GM21423 (cell line): ENCODE data around the gene PNLDC1.
"Not testable (repeated sequence)": the region's sequence is repeated elsewhere in the genome, so short reads cannot be mapped to it uniquely, and the experiment has no call there.

Experiments used
- ATAC-seq: cut with Tn5 transposase; IDR thresholded peaks from one replicate; pipeline ENCODE4 v1.9.1; 2021; ENCODE audit warnings: mild to moderate bottlenecking, moderate library complexity; ENCODE audit not compliant: unreplicated experiment

The PNLDC1 gene

DNA sequence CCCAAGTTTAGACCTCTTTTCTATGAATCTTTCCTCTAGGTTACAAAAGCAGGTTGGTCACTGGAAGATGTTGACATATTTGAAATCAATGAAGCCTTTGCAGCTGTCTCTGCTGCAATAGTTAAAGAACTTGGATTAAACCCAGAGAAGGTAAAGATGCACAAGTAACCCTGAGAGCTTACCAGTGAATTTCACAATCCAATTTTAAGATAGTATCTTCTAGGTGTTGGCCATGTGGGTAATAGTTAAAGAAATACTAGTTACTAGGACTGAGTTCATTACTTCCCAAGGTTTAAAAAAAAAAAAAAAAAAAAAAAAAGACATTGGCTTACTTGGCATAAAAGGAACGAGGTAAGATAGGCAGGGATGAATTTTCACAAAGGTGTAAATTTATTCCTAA, 21.9 kb upstream of the PNLDC1 start:
- no peak for ATAC-seq

DNA sequence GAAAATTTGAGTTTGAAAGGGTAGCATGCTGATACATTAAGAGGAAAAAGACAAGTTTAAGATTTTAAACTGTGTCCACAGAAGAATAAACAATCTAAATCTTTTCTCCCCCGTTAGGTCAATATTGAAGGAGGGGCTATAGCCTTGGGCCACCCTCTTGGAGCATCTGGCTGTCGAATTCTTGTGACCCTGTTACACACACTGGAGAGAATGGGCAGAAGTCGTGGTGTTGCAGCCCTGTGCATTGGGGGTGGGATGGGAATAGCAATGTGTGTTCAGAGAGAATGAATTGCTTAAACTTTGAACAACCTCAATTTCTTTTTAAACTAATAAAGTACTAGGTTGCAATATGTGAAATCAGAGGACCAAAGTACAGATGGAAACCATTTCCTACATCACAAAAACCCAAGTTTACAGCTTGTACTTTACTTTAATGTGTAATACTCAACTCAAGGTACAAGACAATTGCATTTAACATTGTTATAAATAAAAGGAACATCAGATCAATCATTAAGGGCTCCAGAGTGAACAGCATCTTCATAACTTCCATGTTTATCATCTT, 21.5 kb upstream of the PNLDC1 start:
- ATAC-seq: no peak

DNA sequence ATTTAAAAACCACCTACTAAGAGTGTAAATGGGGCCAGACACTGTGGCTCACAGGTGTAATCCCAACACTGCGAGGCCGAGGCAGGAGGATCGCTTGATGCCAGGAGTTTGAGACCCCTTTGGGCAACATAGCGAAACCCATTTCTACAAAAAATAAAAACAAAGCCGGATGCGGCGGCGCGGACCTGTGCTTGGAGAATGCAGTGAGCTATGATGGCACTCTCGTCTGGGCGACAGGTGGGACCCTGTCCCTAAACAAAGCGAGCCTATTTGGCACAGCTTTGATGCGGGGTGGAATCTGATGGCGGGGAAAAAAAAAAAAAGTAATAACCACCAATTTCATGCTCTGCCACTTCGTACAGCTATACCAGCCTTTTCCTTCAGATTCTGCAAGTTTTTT, 11.8 kb upstream of the PNLDC1 start:
- ATAC-seq: no peak

DNA sequence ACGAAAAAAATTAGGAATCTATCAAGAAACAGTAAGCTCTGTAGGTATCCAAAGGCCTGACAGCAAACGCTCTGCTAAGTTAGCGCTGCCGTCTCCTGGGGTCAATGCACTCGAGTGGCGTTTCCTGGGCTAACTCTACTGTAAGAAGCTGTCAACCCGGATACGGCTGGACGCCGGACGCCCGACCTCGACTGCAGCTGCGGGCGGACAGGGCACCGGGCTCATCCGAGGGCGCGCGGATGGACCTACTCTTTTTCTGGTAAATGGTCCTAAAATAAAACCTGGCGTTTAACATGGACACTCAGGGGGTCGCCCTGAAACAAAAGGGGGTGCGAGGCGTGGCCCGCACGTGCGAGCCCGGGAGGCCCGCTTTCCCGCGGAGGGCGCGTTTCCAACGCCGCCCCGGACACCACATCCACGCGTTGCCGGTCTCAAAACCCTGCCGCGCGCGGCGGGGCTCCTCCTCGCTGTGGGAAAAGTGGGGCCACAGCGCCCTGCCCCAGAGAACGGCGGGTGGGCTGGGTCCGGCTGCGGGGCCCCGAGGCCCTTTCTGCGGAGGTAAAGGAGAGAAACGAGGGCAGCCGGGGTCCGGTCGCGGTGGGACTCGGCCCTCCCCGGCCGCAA, 11.2 kb upstream of the PNLDC1 start:
- ATAC-seq: peak; percentile 19

DNA sequence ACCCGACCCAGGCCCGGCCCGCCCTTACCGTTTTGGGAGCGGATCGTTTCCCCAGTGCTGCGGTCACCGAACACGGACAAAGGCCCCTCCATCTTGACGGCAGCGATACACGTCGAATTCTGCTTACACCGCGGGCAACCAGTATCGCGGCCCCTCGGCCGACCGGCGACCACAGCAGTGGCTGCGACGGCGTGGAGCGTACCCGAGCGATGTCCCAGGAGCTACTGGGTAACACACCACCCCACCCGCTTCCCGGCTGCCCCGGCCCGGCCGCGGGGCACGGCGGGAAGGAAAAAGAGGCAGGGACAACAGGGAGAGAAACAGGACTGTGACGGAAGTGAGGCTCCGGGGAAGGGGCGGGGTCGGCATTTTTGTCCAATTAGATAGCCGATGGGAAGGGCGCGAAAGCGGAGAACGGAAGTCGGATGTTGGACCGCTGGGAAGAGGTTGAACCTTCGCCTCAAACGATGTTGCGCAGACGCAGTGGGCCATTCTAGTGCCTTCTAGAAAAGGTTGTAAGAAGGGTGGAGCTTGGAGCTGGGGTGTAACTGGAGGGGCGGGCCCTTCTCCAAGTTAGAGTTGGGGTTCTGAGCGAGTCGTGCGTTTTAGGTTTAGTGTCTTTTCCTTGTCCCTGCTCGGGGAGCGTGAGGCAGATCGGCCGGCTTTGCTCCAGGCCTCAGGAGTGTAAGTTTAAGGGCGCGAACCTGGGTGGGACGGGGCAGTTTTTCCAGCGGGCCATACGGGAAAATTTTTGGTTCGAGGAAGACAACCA, 10.5 kb upstream of the PNLDC1 start, which contains the start of gene TCP1:
TSS of gene TCP1 (minus strand) at position 226 of the 772 bp plus-strand sequence. CDS start at position 92, 134 bp downstream.
- peak; percentile 62 for ATAC-seq

DNA sequence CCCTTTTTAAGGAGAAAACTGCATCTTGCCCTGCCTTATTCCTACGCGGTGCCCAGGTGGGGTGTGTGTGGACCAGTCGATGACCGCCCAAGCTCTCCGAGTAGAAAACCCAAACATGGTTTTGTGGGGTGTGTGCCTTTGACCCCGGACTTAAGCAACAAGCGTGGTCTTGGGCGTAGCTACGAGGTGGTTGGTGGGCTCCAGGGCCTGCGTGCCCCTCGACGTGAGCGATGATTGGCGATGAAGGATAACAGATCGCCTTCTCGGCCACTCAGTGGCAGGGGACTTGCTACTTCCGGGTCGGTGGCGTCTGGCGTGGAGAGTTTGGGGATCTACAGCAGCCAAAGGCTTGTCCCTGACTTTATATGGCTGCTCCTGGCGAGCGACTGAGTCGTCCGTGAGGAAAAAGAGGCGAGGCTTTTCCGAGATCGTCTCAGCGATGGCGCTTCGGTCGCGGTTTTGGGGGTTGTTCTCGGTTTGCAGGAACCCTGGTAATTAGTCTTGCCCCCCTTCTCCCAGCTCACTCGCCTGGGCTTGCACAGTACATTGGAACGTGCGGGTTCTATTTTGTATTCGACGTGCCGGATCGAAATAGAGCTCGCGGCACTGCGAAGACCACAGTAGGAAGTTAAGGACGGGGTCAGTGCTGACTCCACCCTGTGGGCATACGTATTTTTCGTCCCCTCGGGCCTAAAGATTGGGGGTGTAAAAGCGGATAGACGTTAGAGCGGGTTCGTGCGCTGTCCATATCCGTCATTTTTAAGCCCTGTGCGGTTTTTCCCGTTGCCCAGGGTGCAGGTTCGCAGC, 9.7 kb upstream of the PNLDC1 start, which contains the start of gene MRPL18:
TSS of gene MRPL18 (plus strand) at position 319 of the 807 bp plus-strand sequence. CDS start at position 440, 121 bp downstream.
- peak; percentile 79 for ATAC-seq

DNA sequence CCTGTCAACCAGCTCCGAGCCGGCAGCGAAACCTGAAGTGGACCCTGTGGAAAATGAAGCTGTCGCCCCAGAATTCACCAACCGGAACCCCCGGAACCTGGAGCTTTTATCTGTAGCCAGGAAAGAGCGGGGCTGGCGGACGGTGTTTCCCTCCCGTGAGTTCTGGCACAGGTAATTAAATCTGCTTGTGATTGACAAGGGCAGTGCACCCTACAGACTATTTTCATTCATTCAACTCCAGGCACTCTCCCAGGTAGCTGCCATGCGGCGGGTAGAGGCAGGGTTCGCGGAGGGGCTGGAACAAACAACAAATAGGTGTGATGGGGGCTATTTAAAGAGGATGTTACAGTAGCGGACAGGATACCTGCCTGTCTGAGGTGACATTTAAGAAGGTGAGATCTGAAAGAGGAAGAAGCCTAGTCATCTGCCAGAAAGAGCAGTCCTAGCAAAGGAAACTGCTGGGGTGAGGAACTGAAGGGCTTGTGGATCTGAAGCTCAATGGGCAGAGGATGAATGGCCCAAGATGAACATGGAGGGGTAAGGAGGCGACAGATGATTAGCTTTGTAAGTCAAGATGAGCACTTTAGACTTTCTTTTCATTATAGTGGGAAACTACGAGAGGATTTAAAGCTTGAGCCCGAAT, 9.0 kb upstream of the PNLDC1 start:
- ATAC-seq: no peak

DNA sequence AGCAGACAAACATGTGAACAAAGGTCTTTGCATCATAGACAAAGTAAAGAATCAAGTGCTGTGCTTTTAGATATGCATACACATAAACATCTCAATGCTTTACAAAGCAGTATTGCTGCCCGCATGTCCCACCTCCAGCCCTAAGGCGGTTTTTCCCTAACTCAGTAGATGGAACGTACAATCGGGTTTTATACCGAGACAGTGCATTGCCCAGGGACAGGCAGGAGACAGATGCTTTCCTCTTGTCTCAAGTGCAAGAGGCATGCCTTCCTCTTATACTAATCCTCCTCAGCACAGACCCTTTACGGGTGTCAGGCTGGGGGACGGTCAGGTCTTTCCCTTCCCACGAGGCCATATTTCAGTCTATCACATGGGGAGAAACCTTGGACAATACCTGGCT, 5.1 kb upstream of the PNLDC1 start:
- not testable (repeated sequence) for ATAC-seq

DNA sequence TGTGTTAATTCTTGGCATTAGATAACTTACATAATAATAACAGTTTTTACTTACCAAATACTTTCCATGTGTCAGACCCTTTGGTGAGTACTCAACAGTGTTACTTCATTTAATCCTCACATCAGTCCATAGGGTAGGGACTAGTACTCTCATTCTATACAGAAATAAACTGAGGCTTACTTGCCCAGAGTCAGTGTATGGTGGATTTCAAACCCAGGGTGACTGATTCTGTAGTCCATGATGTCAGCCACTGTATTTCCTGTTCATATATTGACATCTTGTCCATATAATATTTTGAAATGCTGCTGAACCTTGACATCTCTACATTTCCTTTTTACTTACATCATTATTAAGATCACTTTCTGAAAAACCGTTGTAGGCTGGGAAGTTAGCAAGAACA, 2.5 kb upstream of the PNLDC1 start:
- no peak for ATAC-seq

DNA sequence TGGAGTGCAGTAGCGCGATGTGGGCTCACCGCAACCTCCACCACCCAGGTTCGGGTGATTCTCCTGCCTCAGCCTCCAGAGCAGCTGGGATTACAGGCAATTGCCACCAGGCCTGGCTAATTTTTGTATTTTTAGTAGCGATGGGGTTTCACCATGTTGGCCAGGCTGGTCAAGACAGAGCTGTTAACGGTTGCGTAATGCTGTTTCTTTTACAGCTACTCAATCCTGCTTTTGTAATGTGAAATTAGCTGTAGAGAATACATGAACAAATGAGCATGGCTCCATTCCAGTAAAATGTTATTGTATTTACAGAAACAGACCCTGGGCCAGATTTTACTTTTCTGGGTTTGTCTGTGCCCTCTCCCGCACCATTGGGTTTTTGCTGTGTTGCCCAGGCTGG, 1.9 kb downstream of the PNLDC1 start:
- no peak for ATAC-seq

DNA sequence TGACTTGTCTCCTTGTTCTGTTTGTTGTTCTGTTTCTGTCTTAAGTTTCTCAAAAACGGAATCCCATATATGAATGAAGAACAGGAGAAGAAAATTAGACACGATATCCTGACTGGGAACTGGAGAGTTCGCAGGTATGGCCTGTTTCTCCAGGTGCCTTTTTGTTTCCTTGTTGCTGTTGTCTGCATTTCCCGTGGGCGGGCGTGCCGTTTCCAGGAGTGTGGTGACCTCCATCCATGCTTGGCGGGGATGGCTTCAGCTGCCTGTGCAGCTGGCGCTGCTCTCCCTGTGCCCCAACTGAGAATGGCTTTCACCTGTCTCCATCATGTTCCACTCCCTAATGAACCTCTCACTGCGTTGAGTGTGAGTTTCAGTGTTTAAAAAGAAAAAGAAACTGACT, 4.4 kb downstream of the PNLDC1 start:
- ATAC-seq: no peak

DNA sequence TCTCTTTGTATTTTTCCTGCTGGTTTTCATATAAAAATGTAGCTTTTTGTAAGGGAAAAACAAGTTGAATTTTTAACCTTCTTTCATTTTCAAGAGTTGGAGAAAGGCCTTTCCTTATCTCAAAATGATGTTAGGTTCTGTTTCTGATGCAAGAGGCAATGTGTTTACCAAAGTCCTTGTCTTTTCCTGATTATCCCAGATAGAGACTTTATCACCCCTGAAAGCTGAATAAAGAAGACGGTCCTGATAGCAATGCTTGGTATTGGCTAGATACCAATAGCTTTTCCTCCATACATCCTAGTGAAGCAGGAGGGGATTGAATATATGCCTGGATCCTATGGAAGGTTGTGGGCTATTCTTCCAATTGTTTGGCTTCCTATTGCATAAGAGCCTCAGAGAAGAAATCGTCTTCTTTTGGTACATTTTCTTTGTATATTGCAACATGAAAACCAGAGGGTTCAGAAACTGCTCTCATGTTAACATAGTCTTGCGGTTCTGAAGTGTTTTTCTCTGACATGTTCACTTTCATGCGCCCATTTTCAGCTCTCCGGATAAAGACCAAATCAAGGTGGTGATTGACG, 5.5 kb downstream of the PNLDC1 start:
- ATAC-seq: no peak

DNA sequence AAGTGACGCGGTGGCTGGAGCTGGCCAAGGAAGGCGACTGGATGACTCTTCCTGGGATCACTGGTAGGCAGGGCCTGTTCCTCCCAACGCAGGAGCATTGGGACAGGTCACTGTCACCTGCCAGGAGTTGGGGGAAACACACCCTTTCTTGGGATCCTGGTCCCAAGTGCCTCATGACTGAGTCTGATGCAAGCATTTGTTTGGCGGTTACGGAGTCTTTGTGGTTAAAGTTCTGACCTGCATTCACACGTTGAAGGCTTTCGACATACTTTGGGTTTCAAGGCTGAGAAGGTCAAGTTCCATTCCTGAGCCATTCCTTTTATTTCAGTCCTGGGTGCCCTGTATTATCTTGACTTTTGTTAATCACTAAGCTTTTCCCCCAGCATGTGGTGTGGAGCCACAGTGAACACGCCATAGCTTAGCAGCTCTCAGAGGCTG, 6.0 kb downstream of the PNLDC1 start:
- ATAC-seq: no peak

DNA sequence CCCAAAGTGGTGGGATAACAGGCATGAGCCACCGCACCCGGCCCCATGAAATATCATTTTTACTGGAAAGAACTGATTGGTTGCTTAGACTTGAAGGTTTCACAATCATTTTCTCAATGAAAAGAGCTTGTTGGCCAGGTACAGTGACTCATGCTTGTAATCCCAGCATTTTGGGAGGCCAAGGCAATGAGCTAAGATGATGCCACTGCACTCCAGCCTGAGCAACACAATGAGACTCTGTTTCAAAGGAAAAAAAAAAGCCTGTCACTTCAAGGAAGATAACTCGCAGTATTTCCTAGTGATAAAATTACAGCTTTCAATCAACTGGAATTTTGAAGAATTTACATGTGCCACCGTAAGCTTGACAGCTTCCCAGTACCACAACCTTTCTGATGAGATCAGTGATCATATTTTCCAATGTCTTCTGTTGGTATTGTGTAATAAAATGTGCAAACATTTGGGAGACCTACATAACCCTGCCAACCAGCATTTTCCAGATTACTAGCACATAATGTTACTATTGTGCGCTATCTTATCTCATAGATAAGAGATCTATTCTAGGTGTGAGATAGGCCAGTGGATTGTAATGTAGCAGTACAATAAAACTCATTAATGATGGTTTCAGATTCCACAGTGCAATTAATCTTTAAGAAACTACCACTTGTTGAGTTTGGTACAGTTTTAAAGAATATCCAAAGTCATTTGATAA, 7.2 kb downstream of the PNLDC1 start:
- no peak for ATAC-seq

DNA sequence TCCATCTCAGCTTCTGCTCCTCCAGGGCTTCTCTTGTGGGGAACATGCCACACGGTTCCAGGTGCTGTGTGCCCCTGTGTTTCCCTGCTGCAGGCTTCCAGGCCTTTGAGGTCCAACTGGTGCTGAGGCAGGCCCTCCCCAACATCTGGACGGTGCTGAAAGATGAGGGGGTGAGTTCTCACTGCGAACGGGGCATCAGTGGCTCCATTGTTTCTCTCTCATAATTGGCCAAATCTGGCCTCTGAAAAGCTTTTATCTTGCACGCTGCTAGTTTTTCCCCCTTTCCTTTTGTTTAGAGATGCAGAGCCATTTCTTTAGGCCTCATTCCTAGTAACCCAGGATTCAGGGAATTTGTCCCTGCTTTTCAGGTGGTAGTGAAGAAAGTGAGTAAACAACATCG, 8.6 kb downstream of the PNLDC1 start:
- ATAC-seq: no peak

DNA sequence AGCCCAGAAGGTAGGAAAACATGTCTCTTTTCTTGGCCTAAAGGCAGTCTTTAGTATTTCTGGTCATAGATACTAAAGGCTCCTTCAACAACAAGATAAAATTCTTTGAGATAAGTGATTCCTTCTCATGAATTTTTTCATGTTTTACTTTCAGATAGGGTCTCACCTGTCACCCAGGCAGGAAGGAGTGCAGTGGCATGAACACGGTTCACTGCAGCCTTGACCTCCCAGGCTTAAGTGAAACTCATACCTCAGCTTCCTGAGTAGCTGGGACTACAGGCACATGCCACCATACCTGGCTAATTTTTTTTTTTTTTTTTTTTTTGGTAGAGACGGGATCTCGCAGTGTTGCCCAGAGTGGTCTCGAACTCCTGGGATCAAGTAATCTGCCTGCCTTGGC, 9.1 kb downstream of the PNLDC1 start:
- no peak for ATAC-seq

DNA sequence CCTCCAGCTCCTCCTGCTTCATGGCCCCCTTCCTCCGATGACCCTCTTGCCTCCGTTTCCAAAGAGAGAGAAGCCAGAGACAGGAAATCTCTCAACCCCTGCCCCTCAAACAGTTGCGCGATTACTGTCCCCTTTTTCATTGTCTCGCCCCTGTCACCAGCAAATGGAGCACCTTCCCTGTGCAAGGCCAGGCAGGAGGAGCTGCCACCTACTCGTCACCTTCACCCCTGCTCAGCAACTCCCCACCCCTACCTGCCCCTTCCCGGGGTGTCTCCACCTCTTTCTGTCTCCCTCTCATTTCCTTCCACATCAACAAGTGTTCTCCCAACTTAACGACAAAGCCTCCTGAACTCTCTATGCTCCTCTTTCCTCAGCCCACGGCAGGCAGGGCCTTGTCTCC, 13.7 kb downstream of the PNLDC1 start:
- no peak for ATAC-seq

DNA sequence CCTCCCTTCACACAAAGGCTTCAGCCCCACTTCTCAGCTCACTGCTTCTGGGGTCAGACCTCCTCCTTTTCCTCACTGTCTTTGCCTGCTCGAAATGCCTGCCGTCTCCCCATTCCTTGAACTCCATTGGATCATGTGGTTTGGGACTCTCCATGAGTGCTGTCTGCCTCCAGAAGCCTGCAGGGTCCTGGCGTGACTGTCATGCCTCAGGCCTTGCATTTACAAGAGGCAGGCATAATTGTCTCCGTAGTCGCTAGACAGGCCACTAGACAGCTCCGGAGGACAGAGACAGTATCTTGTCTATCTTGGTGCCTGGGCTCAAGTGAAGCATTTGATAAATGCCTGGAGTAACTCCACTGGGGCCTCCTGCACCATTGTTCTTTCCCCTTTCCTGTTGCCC, 15.3 kb downstream of the PNLDC1 start:
- no peak for ATAC-seq

DNA sequence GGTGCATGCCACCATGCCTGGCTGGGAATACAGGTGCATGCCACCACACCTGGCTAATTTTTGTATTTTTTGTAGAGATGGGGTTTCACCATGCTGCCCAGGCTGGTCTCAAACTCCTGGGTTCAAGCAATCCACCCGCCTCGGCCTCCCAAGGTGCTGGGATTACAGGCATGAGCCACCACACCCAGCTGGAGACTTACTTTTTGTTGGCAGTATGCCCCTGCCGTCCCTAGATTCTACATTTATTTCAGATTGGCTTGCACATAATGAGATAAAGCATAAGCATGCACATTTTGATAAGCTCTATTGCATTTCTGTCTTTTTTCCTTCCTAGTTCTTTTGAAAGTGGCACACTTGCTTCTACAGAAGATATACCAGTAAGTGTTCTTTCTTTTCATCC, 16.7 kb downstream of the PNLDC1 start:
- not testable (repeated sequence) for ATAC-seq
